Caco-2 (cell line): ENCODE measurements around the gene IL37. TPM values are rescaled to one million over a fixed set of nuclear protein-coding genes. Genes with fewer than 3 reads are reported as not detected.
"Not testable (repeated sequence)": the region's sequence is repeated elsewhere in the genome, so short reads cannot be mapped to it uniquely, and the experiment has no call there.

Experiments used
- BruUV-seq: library from RNA; stranded (reverse); fragments of 400-500 nt; replicated peaks from 2 replicates; lab custom pipeline; 2021; lab: Mats Ljungman, UMichigan
- CTCF ChIA-PET: fragments of 300-600 bp; sonication (Branson Sonifier 250); formaldehyde crosslinking; loops from one replicate; lab custom pipeline; 2022; ENCODE audit warnings: antibody characterized with exemption; lab: Charles Lee
- POLR2A ChIA-PET: fragments of 300-600 bp; sonication (Branson Sonifier 250); formaldehyde crosslinking; loops from one replicate; lab custom pipeline; 2022; ENCODE audit warnings: antibody characterized with exemption; lab: Charles Lee
- DNase-seq, 2 experiments: peaks; one replicate each; pipeline versions ENCODE4 v3.0.0 to v3.0.0-alpha.2; 2020 to 2022
- H3K27me3 ChIP-seq: replicated peaks from 2 replicates; pipeline ENCODE4 v1.6.0; 2011; ENCODE audit warnings: low read length; ENCODE audit not compliant: control insufficient read depth, insufficient read depth
- H3K36me3 ChIP-seq: 2 replicates; pipeline ENCODE4 v1.5.1; 2011; ENCODE audit warnings: low read length; ENCODE audit not compliant: control insufficient read depth, insufficient read depth
- H3K4me1 ChIP-seq: fragments of 250-450 bp; sonication (Bioruptor Pico); 2 replicates; pipeline ENCODE4 v1.5.1; 2020; ENCODE audit warnings: mild to moderate bottlenecking
- H3K4me3 ChIP-seq: 2 replicates; pipeline ENCODE4 v1.5.1; 2011; ENCODE audit warnings: low read depth, mild to moderate bottlenecking, control low read depth, low read length
- H3K9me3 ChIP-seq: fragments of 250-450 bp; sonication (Bioruptor Pico); 2 replicates; pipeline ENCODE4 v1.5.1; 2020; ENCODE audit warnings: mild to moderate bottlenecking, moderate library complexity
- H3K27ac Mint-ChIP-seq: one replicate; pipeline ENCODE4 v1.8.0; 2022; ENCODE audit warnings: mixed read lengths; ENCODE audit not compliant: unreplicated experiment
- H3K27me3 Mint-ChIP-seq: one replicate; pipeline ENCODE4 v1.8.0; 2022; ENCODE audit warnings: mixed read lengths; ENCODE audit not compliant: insufficient read depth, unreplicated experiment
- H3K36me3 Mint-ChIP-seq: one replicate; pipeline ENCODE4 v1.8.0; 2022; ENCODE audit warnings: mild to moderate bottlenecking, mixed read lengths; ENCODE audit not compliant: insufficient read depth, unreplicated experiment
- H3K4me1 Mint-ChIP-seq: one replicate; pipeline ENCODE4 v1.8.0; 2022; ENCODE audit warnings: low read depth, mixed read lengths; ENCODE audit not compliant: unreplicated experiment
- H3K4me3 Mint-ChIP-seq: one replicate; pipeline ENCODE4 v1.8.0; 2022; ENCODE audit warnings: mild to moderate bottlenecking, moderate library complexity, mixed read lengths; ENCODE audit not compliant: unreplicated experiment
- H3K9me3 Mint-ChIP-seq: one replicate; pipeline ENCODE4 v1.8.0; 2022; ENCODE audit warnings: mixed read lengths; ENCODE audit not compliant: unreplicated experiment
- CTCF ChIP-seq, 2 experiments: fragments of 200-600 bp in 1 of 2; IDR thresholded peaks; 1 replicate in 1 of 2; 2 replicates in 1 of 2; pipeline versions ENCODE4 v1.5.1 to v1.8.0; 2011 to 2022; ENCODE audit warnings: antibody characterized with exemption in 1 of 2, control low read depth in 1 of 2, inconsistent platforms in 1 of 2, low read depth in 1 of 2, low read length in 1 of 2, mild to moderate bottlenecking in 1 of 2, moderate library complexity in 1 of 2; ENCODE audit not compliant: insufficient read depth in 1 of 2, severe bottlenecking in 1 of 2, unreplicated experiment in 1 of 2
- intact Hi-C: fragments of 100-400 bp; cut with micrococcal nuclease; formaldehyde crosslinking; loops from one replicate; pipeline ENCODE4 v1.10.0; 2022; ENCODE audit not compliant: unreplicated experiment
- total RNA-seq: library from RNA; stranded (reverse); gene quantifications from 2 replicates; pipeline ENCODE4 v1.2.3, GENCODE V29; 2022

Gene IL37
- total RNA-seq, 1 experiment from 2014 or later = not detected

GRCh38 chr2:112907001-112907949, 3.7 kb upstream of the IL37 start:
- Mint-ChIP-seq H3K9me3 (peaks cover 19% of the 10 kb centered on the region), H3K27me3 (no peaks in the 10 kb centered on the region), H3K27ac (no peak overlapping the region), H3K4me1 (peaks cover 17% of the 10 kb centered on the region), H3K36me3 (peaks cover 8% of the 10 kb centered on the region), H3K4me3 (no peak overlapping the region)
- intact Hi-C loops = no loop called here
- Histone ChIP-seq H3K27me3 (no peaks in the 10 kb centered on the region), H3K36me3 (no peaks in the 10 kb centered on the region), H3K9me3 (peaks cover 8% of the 10 kb centered on the region; the same call in 1 of the 2 replicates), H3K4me1 (peaks cover 8% of the 10 kb centered on the region), H3K4me3 (no peak overlapping the region)
- no peak for DNase-seq
- CTCF ChIA-PET = no interaction called here
- no peak for TF ChIP-seq CTCF (IDR thresholded peaks at IDR 0.05; ENCODE audit: insufficient read depth in 1 of 2, low read depth in 1 of 2, low read length in 1 of 2, severe bottlenecking in 1 of 2, unreplicated experiment in 1 of 2)
- BruUV-seq = no TSS peak
- POLR2A ChIA-PET = no interaction called here

- H3K4me3 Mint-ChIP-seq, H3K36me3 Mint-ChIP-seq, H3K27me3 Mint-ChIP-seq, H3K27me3 ChIP-seq, H3K36me3 ChIP-seq, CTCF ChIA-PET, BruUV-seq, H3K4me1 Mint-ChIP-seq, H3K4me3 ChIP-seq, H3K4me1 ChIP-seq, H3K27ac Mint-ChIP-seq, H3K9me3 ChIP-seq, intact Hi-C loops, POLR2A ChIA-PET, DNase-seq: not testable (repeated sequence)
- peaks cover 11% of the 10 kb centered on the region for H3K9me3 Mint-ChIP-seq
These were observed 2.4 kb upstream of the IL37 start for GRCh38 chr2:112908559-112908958.

- Histone ChIP-seq H3K4me1 (no peaks in the 10 kb centered on the region), H3K4me3 (no peak overlapping the region), H3K27me3 (no peaks in the 10 kb centered on the region), H3K9me3 (peaks cover 8% of the 10 kb centered on the region; the same call in 1 of the 2 replicates), H3K36me3 (no peaks in the 10 kb centered on the region)
- Mint-ChIP-seq H3K4me1 (peaks cover under 1% of the 10 kb centered on the region), H3K36me3 (peaks cover 1% of the 10 kb centered on the region), H3K27me3 (no peaks in the 10 kb centered on the region), H3K4me3 (no peak overlapping the region), H3K27ac (no peak overlapping the region), H3K9me3 (peaks cover 11% of the 10 kb centered on the region)
- no peak for DNase-seq
- ChIA-PET POLR2A (no interaction called here), CTCF (no interaction called here)
- BruUV-seq = no TSS peak
- no peak for TF ChIP-seq CTCF (IDR thresholded peaks at IDR 0.05; ENCODE audit: insufficient read depth in 1 of 2, low read depth in 1 of 2, low read length in 1 of 2, severe bottlenecking in 1 of 2, unreplicated experiment in 1 of 2)
- intact Hi-C loops = no loop called here
These were observed 746 bp upstream of the IL37 start for GRCh38 chr2:112910219-112910618.
